Neural cell (in vitro differentiated cells): ENCODE measurements around the gene DENND1A. TPM values are rescaled to one million over a fixed set of nuclear protein-coding genes. Genes with fewer than 3 reads are reported as not detected.

Experiments used
- H2AFZ ChIP-seq: fragments of 200-600, 300-800 bp; sonication (generic), shearing (Covaris generic); 2 replicates; pipeline ENCODE4 v1.6.0; 2014; ENCODE audit warnings: low read depth, mild to moderate bottlenecking, antibody characterized with exemption, low read length, moderate library complexity
- H3F3A ChIP-seq: fragments of 200-600 bp; shearing (Covaris generic); 2 replicates; pipeline ENCODE4 v1.6.1; 2016; ENCODE audit warnings: mild to moderate bottlenecking, moderate library complexity, mixed read lengths, antibody characterized with exemption, low read length; ENCODE audit not compliant: insufficient read depth, poor library complexity, severe bottlenecking
- H3K27ac ChIP-seq: fragments of 200-600, 300-800 bp; sonication (generic), shearing (Covaris generic); 2 replicates; pipeline ENCODE4 v1.5.1; 2014; ENCODE audit warnings: mild to moderate bottlenecking, low read length, moderate library complexity
- H3K27me3 ChIP-seq: fragments of 300-800, 200-600 bp; sonication (generic), shearing (Covaris generic); 2 replicates; pipeline ENCODE4 v1.6.0; 2014; ENCODE audit warnings: mild to moderate bottlenecking, low read depth, low read length, moderate library complexity; ENCODE audit not compliant: insufficient read depth
- H3K36me3 ChIP-seq: fragments of 300-800, 200-600 bp; sonication (generic), shearing (Covaris generic); 2 replicates; pipeline ENCODE4 v1.5.1; 2014; ENCODE audit warnings: mild to moderate bottlenecking, antibody characterized with exemption, low read length, moderate library complexity; ENCODE audit not compliant: insufficient read depth
- H3K4me2 ChIP-seq: fragments of 300-800, 200-600 bp; sonication (generic), shearing (Covaris generic); 2 replicates; pipeline ENCODE4 v1.6.0; 2014; ENCODE audit warnings: mild to moderate bottlenecking, low read length
- H3K4me3 ChIP-seq: fragments of 300-800, 200-600 bp; sonication (generic), shearing (Covaris generic); 2 replicates; pipeline ENCODE4 v1.5.1; 2014; ENCODE audit warnings: mild to moderate bottlenecking, low read length, moderate library complexity
- H3K79me2 ChIP-seq: fragments of 200-600 bp; shearing (Covaris generic); replicated peaks from 2 replicates; pipeline ENCODE4 v1.6.0; 2014; ENCODE audit warnings: mild to moderate bottlenecking, low read length, moderate library complexity; ENCODE audit not compliant: insufficient read depth
- H3K9ac ChIP-seq: fragments of 300-800, 200-600 bp; sonication (generic), shearing (Covaris generic); 2 replicates; pipeline ENCODE4 v1.6.1; 2016; ENCODE audit warnings: mild to moderate bottlenecking, low read length, mixed read lengths
- H3K9me2 ChIP-seq: fragments of 200-600 bp; shearing (Covaris generic); 2 replicates; pipeline ENCODE4 v1.6.1; 2016; ENCODE audit warnings: mild to moderate bottlenecking, low read length, mixed read lengths; ENCODE audit not compliant: insufficient read depth
- H3K9me3 ChIP-seq: fragments of 200-600, 300-800 bp; sonication (generic), shearing (Covaris generic); 2 replicates; pipeline ENCODE4 v1.6.1; 2016; ENCODE audit warnings: mild to moderate bottlenecking, mixed run types, low read length, moderate library complexity, mixed read lengths
- H4K20me1 ChIP-seq: fragments of 200-600 bp; shearing (Covaris generic); 2 replicates; pipeline ENCODE4 v1.6.1; 2016; ENCODE audit warnings: mild to moderate bottlenecking, mixed run types; ENCODE audit not compliant: insufficient read depth
- CTCF ChIP-seq: fragments of 450-650 bp; IDR thresholded peaks from 2 replicates; pipeline ENCODE4 v1.5.1; 2014; ENCODE audit warnings: antibody characterized with exemption, mild to moderate bottlenecking, moderate library complexity; ENCODE audit not compliant: poor library complexity, severe bottlenecking
- EP300 ChIP-seq: fragments of 450-650 bp; conservative IDR thresholded peaks from 2 replicates; pipeline ENCODE4 v1.6.1; 2014; ENCODE audit warnings: antibody characterized with exemption, mild to moderate bottlenecking, moderate library complexity; ENCODE audit not compliant: poor library complexity, severe bottlenecking
- EZH2 ChIP-seq: fragments of 200-600, 300-800 bp; shearing (Covaris generic), sonication (generic); IDR thresholded peaks from 2 replicates; pipeline ENCODE4 v1.6.1; 2014; ENCODE audit warnings: antibody characterized with exemption, low read length, borderline replicate concordance, mild to moderate bottlenecking; ENCODE audit not compliant: insufficient read depth, poor library complexity, severe bottlenecking
- MXI1 ChIP-seq: fragments of 450-650 bp; conservative IDR thresholded peaks from 2 replicates; pipeline ENCODE4 v1.6.1; 2014; ENCODE audit warnings: antibody characterized with exemption, mild to moderate bottlenecking; ENCODE audit not compliant: poor library complexity, severe bottlenecking
- POLR2AphosphoS5 ChIP-seq: IDR thresholded peaks from 2 replicates; pipeline ENCODE4 v1.6.1; 2012
- RAD21 ChIP-seq: fragments of 450-650 bp; conservative IDR thresholded peaks from 2 replicates; pipeline ENCODE4 v1.6.1; 2014; ENCODE audit warnings: antibody characterized with exemption, mild to moderate bottlenecking, moderate library complexity
- REST ChIP-seq: IDR thresholded peaks from 2 replicates; pipeline ENCODE4 v1.6.1; 2012; ENCODE audit warnings: borderline replicate concordance
- SMC3 ChIP-seq: fragments of 450-650 bp; conservative IDR thresholded peaks from 2 replicates; pipeline ENCODE4 v1.6.1; 2014; ENCODE audit warnings: antibody characterized with exemption, mild to moderate bottlenecking, moderate library complexity; ENCODE audit not compliant: poor library complexity
- TAF1 ChIP-seq: IDR thresholded peaks from 2 replicates; pipeline ENCODE4 v1.6.1; 2012; ENCODE audit warnings: low read depth
- polyA plus RNA-seq: library from polyadenylated mRNA; depleted of rRNA; stranded (reverse); fragments of >200 nt; gene quantifications from 2 replicates; pipeline ENCODE4 v1.2.3, GENCODE V29; 2014

DENND1A gene
- polyA plus RNA-seq, 1 donor from 2014 or later, result 2.3 TPM

GRCh38 chr9:123834889-123835562 is 94.9 kb downstream of the DENND1A start:
- H3K9me3 ChIP-seq, result no peaks in the 10 kb centered on the region
- H3K27ac ChIP-seq, result no peak overlapping the region
- no peak overlapping the region for H2AFZ ChIP-seq
- no peak for TF ChIP-seq MXI1
- TF ChIP-seq SMC3, result no peak
- TF ChIP-seq EZH2, result no peak
- no peak for TF ChIP-seq REST
- TF ChIP-seq EP300, result no peak
- no peak for TF ChIP-seq POLR2AphosphoS5
- no peak for TF ChIP-seq CTCF
- TF ChIP-seq RAD21, result no peak
- no peak for TF ChIP-seq TAF1
- peaks cover 5% of the 10 kb centered on the region for H3F3A ChIP-seq
- H3K27me3 ChIP-seq, result no peaks in the 10 kb centered on the region
- H3K4me2 ChIP-seq, result no peak overlapping the region
- H3K36me3 ChIP-seq, result no peaks in the 10 kb centered on the region
- H3K4me3 ChIP-seq, result no peak overlapping the region
- H3K9ac ChIP-seq, result no peak overlapping the region
- peaks cover 9% of the 10 kb centered on the region for H3K79me2 ChIP-seq
- no peaks in the 10 kb centered on the region for H3K9me2 ChIP-seq
- H4K20me1 ChIP-seq, result no peaks in the 10 kb centered on the region

- Histone ChIP-seq H3K9ac (no peak overlapping the region), H4K20me1 (no peaks in the 10 kb centered on the region), H3K9me3 (peaks cover under 1% of the 10 kb centered on the region), H3F3A (peaks cover 5% of the 10 kb centered on the region), H3K27me3 (no peaks in the 10 kb centered on the region), H2AFZ (no peak overlapping the region), H3K36me3 (no peaks in the 10 kb centered on the region), H3K9me2 (no peaks in the 10 kb centered on the region), H3K4me3 (no peak overlapping the region), H3K79me2 (peaks cover 11% of the 10 kb centered on the region), H3K4me2 (no peak overlapping the region), H3K27ac (no peak overlapping the region)
- no peak for TF ChIP-seq MXI1
- TF ChIP-seq CTCF, result no peak
- no peak for TF ChIP-seq REST
- TF ChIP-seq RAD21, result no peak
- TF ChIP-seq EP300, result no peak
- TF ChIP-seq POLR2AphosphoS5, result no peak
- no peak for TF ChIP-seq TAF1
- TF ChIP-seq SMC3, result no peak
- TF ChIP-seq EZH2, result no peak
These were observed 95.6 kb downstream of the DENND1A start for GRCh38 chr9:123834218-123834888.
